DND-41 (cell line): ENCODE results near the gene FGF18.
A peak's percentile ranks its signal among the peaks of the same experiment; 100 is the strongest.

Source experiments
- ATAC-seq: fragments of 200-7000 bp; cut with Tn5 transposase; 3 replicates; pipeline ENCODE4 v1.9.1; 2021; ENCODE audit warnings: low read depth; ENCODE audit not compliant: insufficient read depth
- DNase-seq: peaks from one replicate; pipeline ENCODE4 v3.0.0-alpha.2; 2020
- H2AFZ ChIP-seq: 2 replicates; pipeline ENCODE4 v1.6.0; 2012; ENCODE audit warnings: low read depth, low read length
- H3K27ac ChIP-seq: 2 replicates; pipeline ENCODE4 v1.5.1; 2012; ENCODE audit warnings: low read length, inconsistent platforms
- H3K27me3 ChIP-seq: fragments of 200-600 bp; sonication (generic); 2 replicates; pipeline ENCODE4 v1.6.0; 2012; ENCODE audit warnings: low read length, mild to moderate bottlenecking, inconsistent platforms; ENCODE audit not compliant: insufficient read depth, poor library complexity
- H3K36me3 ChIP-seq: 2 replicates; pipeline ENCODE4 v1.5.1; 2012; ENCODE audit warnings: low read length, inconsistent platforms; ENCODE audit not compliant: insufficient read depth
- H3K4me1 ChIP-seq: 2 replicates; pipeline ENCODE4 v1.5.1; 2012; ENCODE audit warnings: mild to moderate bottlenecking, low read length; ENCODE audit not compliant: insufficient read depth
- H3K4me2 ChIP-seq: 2 replicates; pipeline ENCODE4 v1.6.0; 2012; ENCODE audit warnings: mild to moderate bottlenecking, moderate library complexity, low read length, inconsistent platforms; ENCODE audit not compliant: insufficient read depth
- H3K4me3 ChIP-seq, 2 experiments: fragments of 200-600 bp in 1 of 2; shearing (Covaris generic) in 1 of 2; 2 replicates each; pipeline ENCODE4 v1.5.1; 2012 to 2016; ENCODE audit warnings: inconsistent platforms in 2 of 2, low read length in 2 of 2, mild to moderate bottlenecking in 2 of 2, low read depth in 1 of 2, moderate library complexity in 1 of 2
- H3K79me2 ChIP-seq: 2 replicates; pipeline ENCODE4 v1.6.0; 2012; ENCODE audit warnings: low read length, inconsistent platforms; ENCODE audit not compliant: insufficient read depth
- H3K9ac ChIP-seq: 2 replicates; pipeline ENCODE4 v1.6.0; 2012; ENCODE audit warnings: low read depth, mild to moderate bottlenecking, inconsistent platforms, low read length, moderate library complexity
- H3K9me3 ChIP-seq: 2 replicates; pipeline ENCODE4 v1.5.1; 2012; ENCODE audit warnings: low read length, moderate library complexity, mild to moderate bottlenecking, inconsistent platforms; ENCODE audit not compliant: insufficient read depth, severe bottlenecking
- H4K20me1 ChIP-seq: 2 replicates; pipeline ENCODE4 v1.6.0; 2012; ENCODE audit warnings: low read length; ENCODE audit not compliant: insufficient read depth
- CTCF ChIP-seq: IDR thresholded peaks from 2 replicates; pipeline ENCODE4 v1.5.1; 2012; ENCODE audit warnings: borderline replicate concordance, low read length, moderate library complexity, mild to moderate bottlenecking; ENCODE audit not compliant: poor library complexity, severe bottlenecking; ENCODE audit errors: extremely low read depth
- EZH2 ChIP-seq: IDR thresholded peaks from 3 replicates; pipeline ENCODE4 v1.6.1; 2012; ENCODE audit warnings: borderline replicate concordance, low read depth, mild to moderate bottlenecking, moderate library complexity, low read length, inconsistent platforms; ENCODE audit not compliant: severe bottlenecking

The FGF18 gene

GRCh38 chr5:171432583-171433351 lies 13.3 kb downstream of the FGF18 start:
- Histone ChIP-seq H4K20me1 (peaks cover 5% of the 10 kb centered on the region; the same call in 1 of the 2 replicates), H3K4me3 (no peak overlapping the region), H3K9ac (no peak overlapping the region), H3K9me3 (no peaks in the 10 kb centered on the region), H3K4me1 (no peaks in the 10 kb centered on the region), H3K4me2 (no peak overlapping the region), H3K36me3 (no peaks in the 10 kb centered on the region), H3K79me2 (no peaks in the 10 kb centered on the region), H3K27ac (no peak overlapping the region), H3K27me3 (no peaks in the 10 kb centered on the region), H2AFZ (no peak overlapping the region)
- TF ChIP-seq EZH2: no peak
- no peak for TF ChIP-seq CTCF
- no peak for DNase-seq
- no peak for ATAC-seq

DNA sequence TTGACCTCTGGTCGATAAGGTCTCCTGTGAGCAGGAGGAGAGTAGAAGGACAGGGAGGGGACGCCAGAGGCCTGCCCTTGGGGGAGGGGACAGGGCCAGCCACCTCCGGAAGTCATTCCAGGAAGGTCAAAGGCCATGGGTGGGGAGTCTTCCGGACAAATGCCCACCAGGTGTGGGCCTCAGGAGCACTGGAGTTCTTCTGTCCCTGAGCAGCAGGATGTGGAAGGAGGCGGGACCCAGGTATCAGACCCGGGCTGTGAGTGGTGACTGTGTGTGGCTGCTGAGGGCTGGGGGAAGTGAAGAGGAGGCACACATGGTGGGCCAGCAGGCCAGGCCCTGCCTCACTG lies 13.9 kb downstream of the FGF18 start:
- no peak overlapping the region for H3K4me3 ChIP-seq
- no peaks in the 10 kb centered on the region for H3K4me1 ChIP-seq
- no peaks in the 10 kb centered on the region for H3K36me3 ChIP-seq
- no peak overlapping the region for H3K9ac ChIP-seq
- H2AFZ ChIP-seq: no peak overlapping the region
- no peak for TF ChIP-seq CTCF
- TF ChIP-seq EZH2: no peak
- no peaks in the 10 kb centered on the region for H3K9me3 ChIP-seq
- H3K27ac ChIP-seq: no peak overlapping the region
- ATAC-seq: no peak
- no peaks in the 10 kb centered on the region for H3K27me3 ChIP-seq
- H3K79me2 ChIP-seq: no peaks in the 10 kb centered on the region
- no peak for DNase-seq
- no peak overlapping the region for H3K4me2 ChIP-seq
- peaks cover under 1% of the 10 kb centered on the region; the same call in 1 of the 2 replicates for H4K20me1 ChIP-seq

GRCh38 chr5:171433982-171434676 lies 14.7 kb downstream of the FGF18 start:
- TF ChIP-seq CTCF (peak; percentile 20), EZH2 (no peak)
- no peak overlapping the region for H2AFZ ChIP-seq
- H3K9me3 ChIP-seq: no peaks in the 10 kb centered on the region
- no peaks in the 10 kb centered on the region for H3K27me3 ChIP-seq
- ATAC-seq (no peak), DNase-seq (no peak)
- H4K20me1 ChIP-seq: peaks cover 3% of the 10 kb centered on the region; the same call in 1 of the 2 replicates
- H3K9ac ChIP-seq: no peak overlapping the region
- no peak overlapping the region for H3K4me2 ChIP-seq
- no peaks in the 10 kb centered on the region for H3K79me2 ChIP-seq
- no peak overlapping the region for H3K27ac ChIP-seq
- H3K36me3 ChIP-seq: no peaks in the 10 kb centered on the region
- H3K4me3 ChIP-seq: no peak overlapping the region
- no peaks in the 10 kb centered on the region for H3K4me1 ChIP-seq
